ENCODE data around the gene AASDHPPT. TPM values are rescaled to one million over a fixed set of nuclear protein-coding genes. Genes with fewer than 3 reads are reported as not detected.

The AASDHPPT gene
- polyA plus RNA-seq, 2 of the 4 experiments (the other 2 are of a cell fraction), result 40.5 to 68.1 TPM

- TF ChIP-seq NFE2L2 (conservative IDR thresholded peaks at IDR 0.05; ENCODE audit: low read length) (no peak), ATOH8 (CRISPR knock-in tag; IDR thresholded peaks at IDR 0.05; ENCODE audit: low read depth) (no peak), SMC3 (IDR thresholded peaks at IDR 0.05) (no peak), BHLHE40 (IDR thresholded peaks at IDR 0.05; ENCODE audit: low read depth, low read length) (no peak), FOXS1 (CRISPR knock-in tag; IDR thresholded peaks at IDR 0.05) (no peak), POLR2AphosphoS2 (conservative IDR thresholded peaks at IDR 0.05; ENCODE audit: low read length) (no peak), CBX8 (IDR thresholded peaks at IDR 0.05) (no peak), MAZ (IDR thresholded peaks at IDR 0.05; ENCODE audit: borderline replicate concordance, low read depth, low read length) (no peak), CBX2 (IDR thresholded peaks at IDR 0.05; ENCODE audit: borderline replicate concordance, low read depth) (no peak)
- TF ChIP-seq, protein P1, sequence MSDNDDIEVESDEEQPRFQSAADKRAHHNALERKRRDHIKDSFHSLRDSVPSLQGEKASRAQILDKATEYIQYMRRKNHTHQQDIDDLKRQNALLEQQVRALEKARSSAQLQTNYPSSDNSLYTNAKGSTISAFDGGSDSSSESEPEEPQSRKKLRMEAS (IDR thresholded peaks at IDR 0.05), result no peak
- POLR2A ChIA-PET, result interaction anchor here (2.7 kb wide), 1 partner anchor 9 kb away, joined by 7 read pairs; the partner anchor contains the start of genes AASDHPPT and KBTBD3
- WGBS (ENCODE audit: missing lambda C conversion rate), result 89% methylated on average over 1 of the region's 1 CpG
- CTCF ChIA-PET, result interaction anchor here (0.6 kb wide), 1 partner anchor 92 kb away, joined by 4 read pairs; no protein-coding TSS in a partner anchor
- no peak for DNase-seq (ENCODE audit: low read depth in 1 of 2, low spot score in 1 of 2)
- H3K4me2 ChIP-seq, result no peak overlapping the region
- H3K27ac ChIP-seq, result no peak overlapping the region
- ATAC-seq, result no peak
- no peak overlapping the region for H3K4me3 ChIP-seq
- H3K4me1 ChIP-seq, result peaks cover 38% of the 10 kb centered on the region
- no peak for FAIRE-seq
- no peaks in the 10 kb centered on the region for H3K9me3 ChIP-seq
Measured at GRCh38 chr11:106086135-106086534, 8.7 kb downstream of the AASDHPPT start.

DNA sequence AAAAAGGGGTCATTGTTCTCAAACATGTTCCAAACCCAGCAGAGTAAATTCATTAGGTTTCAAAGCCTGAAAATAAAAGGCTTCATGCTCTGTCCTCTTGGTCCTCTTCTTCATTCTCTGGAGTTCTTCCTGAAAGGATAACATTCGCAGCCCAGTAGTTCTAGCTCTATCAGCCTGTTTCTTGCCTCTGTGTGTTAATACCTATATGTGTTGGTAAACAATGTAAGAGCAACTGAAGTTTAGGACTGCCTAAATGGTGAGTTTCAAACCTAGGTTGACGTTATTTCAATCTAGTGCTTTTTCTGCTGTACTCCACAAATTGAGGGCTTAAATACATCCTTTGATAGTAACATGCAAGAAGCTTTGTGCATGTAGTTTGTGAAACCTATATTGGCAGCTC, 9.4 kb downstream of the AASDHPPT start:
- ChIA-PET CTCF (interaction anchor here (1.0 kb wide), 1 partner anchor 1455 kb away, joined by 3 read pairs; no protein-coding TSS in a partner anchor), POLR2A (interaction anchor here (2.7 kb wide), 1 partner anchor 10 kb away, joined by 7 read pairs; the partner anchor contains the start of genes AASDHPPT and KBTBD3)
- no peak for FAIRE-seq
- no peaks in the 10 kb centered on the region for H3K9me3 ChIP-seq
- H3K27ac ChIP-seq, result no peak overlapping the region
- H3K4me3 ChIP-seq, result no peak overlapping the region
- WGBS (ENCODE audit: missing lambda C conversion rate), result 65% methylated on average over 2 of the region's 2 CpGs
- no peak overlapping the region for H3K4me2 ChIP-seq
- H3K4me1 ChIP-seq, result peaks cover 40% of the 10 kb centered on the region
- no peak for DNase-seq (ENCODE audit: low read depth in 1 of 2, low spot score in 1 of 2)
- no peak for TF ChIP-seq TP53 (CRISPR knock-in tag; IDR thresholded peaks at IDR 0.05)
- TF ChIP-seq NPAS2 (CRISPR knock-in tag; IDR thresholded peaks at IDR 0.05; ENCODE audit: borderline replicate concordance), result no peak
- no peak for TF ChIP-seq KDM1A (IDR thresholded peaks at IDR 0.05; ENCODE audit: low read depth)
- TF ChIP-seq BHLHE40 (IDR thresholded peaks at IDR 0.05; ENCODE audit: low read depth, low read length), result no peak
- no peak for TF ChIP-seq ESRRA (IDR thresholded peaks at IDR 0.05; ENCODE audit: borderline replicate concordance, low read length)
- no peak for TF ChIP-seq KDM5A (IDR thresholded peaks at IDR 0.05)
- no peak for TF ChIP-seq HOXA7 (CRISPR knock-in tag; IDR thresholded peaks at IDR 0.05)
- no peak for TF ChIP-seq CBX8 (IDR thresholded peaks at IDR 0.05)
- no peak for TF ChIP-seq ZC3H11A (IDR thresholded peaks at IDR 0.05)
- no peak for TF ChIP-seq HEYL (CRISPR knock-in tag; IDR thresholded peaks at IDR 0.05)
- ATAC-seq, result no peak

DNA sequence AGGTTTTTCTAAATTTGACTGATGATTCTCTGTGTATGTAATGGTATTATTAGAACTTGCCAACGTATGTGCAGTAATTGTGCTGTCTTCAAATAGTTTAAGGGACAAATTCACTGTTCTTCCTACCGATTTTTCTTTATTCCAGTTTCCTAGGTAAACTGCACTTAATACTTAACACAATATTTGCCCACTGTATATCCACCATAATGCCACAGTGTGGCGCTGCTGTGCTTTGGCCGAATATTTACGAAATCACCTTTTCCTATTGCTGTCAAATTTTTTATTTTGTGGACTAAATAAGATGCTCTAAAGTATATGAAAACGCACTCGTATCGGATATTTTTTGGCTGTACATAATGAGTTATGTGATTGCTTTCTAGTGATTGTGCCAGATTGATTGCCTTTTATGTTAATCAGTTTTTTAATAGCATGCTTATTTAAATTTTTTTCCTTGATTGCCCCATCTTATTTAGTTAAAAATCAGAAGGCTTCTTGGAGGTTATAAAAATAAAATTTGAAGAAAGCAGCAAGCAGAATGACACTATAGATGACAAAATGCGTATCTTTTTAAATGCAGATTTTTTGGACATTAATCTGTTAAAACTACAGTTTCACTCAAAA, 10.5 kb downstream of the AASDHPPT start:
- ATAC-seq, result peak in 1 of 2 experiments; percentile 69; a peak in 2 of 6 replicates
- H3K27ac ChIP-seq, result no peak overlapping the region
- H3K4me2 ChIP-seq, result peak overlapping the region; percentile 32; the same call in 2 of the 3 replicates
- ChIA-PET POLR2A (interaction anchor here (2.7 kb wide), 1 partner anchor 11 kb away, joined by 7 read pairs; the partner anchor contains the start of genes AASDHPPT and KBTBD3), CTCF (interaction anchor here (1.0 kb wide), 1 partner anchor 1454 kb away, joined by 3 read pairs; no protein-coding TSS in a partner anchor)
- TF ChIP-seq, protein P2, sequence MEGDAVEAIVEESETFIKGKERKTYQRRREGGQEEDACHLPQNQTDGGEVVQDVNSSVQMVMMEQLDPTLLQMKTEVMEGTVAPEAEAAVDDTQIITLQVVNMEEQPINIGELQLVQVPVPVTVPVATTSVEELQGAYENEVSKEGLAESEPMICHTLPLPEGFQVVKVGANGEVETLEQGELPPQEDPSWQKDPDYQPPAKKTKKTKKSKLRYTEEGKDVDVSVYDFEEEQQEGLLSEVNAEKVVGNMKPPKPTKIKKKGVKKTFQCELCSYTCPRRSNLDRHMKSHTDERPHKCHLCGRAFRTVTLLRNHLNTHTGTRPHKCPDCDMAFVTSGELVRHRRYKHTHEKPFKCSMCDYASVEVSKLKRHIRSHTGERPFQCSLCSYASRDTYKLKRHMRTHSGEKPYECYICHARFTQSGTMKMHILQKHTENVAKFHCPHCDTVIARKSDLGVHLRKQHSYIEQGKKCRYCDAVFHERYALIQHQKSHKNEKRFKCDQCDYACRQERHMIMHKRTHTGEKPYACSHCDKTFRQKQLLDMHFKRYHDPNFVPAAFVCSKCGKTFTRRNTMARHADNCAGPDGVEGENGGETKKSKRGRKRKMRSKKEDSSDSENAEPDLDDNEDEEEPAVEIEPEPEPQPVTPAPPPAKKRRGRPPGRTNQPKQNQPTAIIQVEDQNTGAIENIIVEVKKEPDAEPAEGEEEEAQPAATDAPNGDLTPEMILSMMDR (IDR thresholded peaks at IDR 0.05), result peak; percentile 79
- TF ChIP-seq SMC3 (IDR thresholded peaks at IDR 0.05), result peak; percentile 66
- TF ChIP-seq ZC3H11A (IDR thresholded peaks at IDR 0.05), result no peak
- peak; percentile 69 to 73 for TF ChIP-seq RAD21 (conservative IDR thresholded peaks at IDR 0.05 in 1 of 2, IDR thresholded peaks at IDR 0.05 in 1 of 2)
- H3K9me3 ChIP-seq, result no peaks in the 10 kb centered on the region
- WGBS (ENCODE audit: missing lambda C conversion rate), result 11% methylated on average over 9 of the region's 9 CpGs
- FAIRE-seq, result no peak
- H3K4me1 ChIP-seq, result peaks cover 40% of the 10 kb centered on the region
- DNase-seq (ENCODE audit: low read depth in 1 of 2, low spot score in 1 of 2), result peak in 1 of 2 experiments; percentile 51
- no peak overlapping the region for H3K4me3 ChIP-seq
